Neural crest cell (in vitro differentiated cells): ENCODE data around the gene MYO15B. TPM values are rescaled to one million over a fixed set of nuclear protein-coding genes. Genes with fewer than 3 reads are reported as not detected.

Experiments
- DNase-seq: peaks from one replicate; pipeline ENCODE4 v3.0.0; 2021; ENCODE audit warnings: low read depth, mixed read lengths, low spot score
- H3K27ac Mint-ChIP-seq: one replicate; pipeline ENCODE4 v1.8.0; 2021; ENCODE audit warnings: mild to moderate bottlenecking, mixed read lengths; ENCODE audit not compliant: unreplicated experiment
- H3K27me3 Mint-ChIP-seq: 2 replicates; pipeline ENCODE4 v1.8.0; 2021; ENCODE audit warnings: low read depth, mild to moderate bottlenecking, mixed read lengths
- H3K36me3 Mint-ChIP-seq: 2 replicates; pipeline ENCODE4 v1.8.0; 2021; ENCODE audit warnings: low read depth, mild to moderate bottlenecking, mixed read lengths
- H3K4me1 Mint-ChIP-seq: 2 replicates; pipeline ENCODE4 v1.8.0; 2021; ENCODE audit warnings: mixed read lengths
- H3K4me3 Mint-ChIP-seq: one replicate; pipeline ENCODE4 v1.8.0; 2021; ENCODE audit warnings: mild to moderate bottlenecking, mixed read lengths
- H3K9me3 Mint-ChIP-seq: 2 replicates; pipeline ENCODE4 v1.8.0; 2021; ENCODE audit warnings: mixed read lengths
- CTCF ChIP-seq: fragments of 200-600 bp; sonication (generic); conservative IDR thresholded peaks from 2 replicates; pipeline ENCODE4 v1.5.0; 2021; ENCODE audit warnings: antibody characterized with exemption, mild to moderate bottlenecking
- total RNA-seq: library from RNA; stranded (reverse); gene quantifications from 2 replicates; pipeline ENCODE4 v1.2.1, GENCODE V29; 2021

The MYO15B gene
- total RNA-seq, 1 donor from 2014 or later = 23.7 TPM

GRCh38 chr17:75634376-75634740, 46.8 kb downstream of the MYO15B start:
- no peak for DNase-seq

GRCh38 chr17:75634754-75635609, 47.4 kb downstream of the MYO15B start:
- H3K4me3 Mint-ChIP-seq = no peak overlapping the region
- H3K9me3 Mint-ChIP-seq = no peaks in the 10 kb centered on the region
- no peak for DNase-seq
- H3K27me3 Mint-ChIP-seq = no peaks in the 10 kb centered on the region
- H3K27ac Mint-ChIP-seq = peak overlapping the region; percentile 19
- H3K4me1 Mint-ChIP-seq = peaks cover 26% of the 10 kb centered on the region
- no peaks in the 10 kb centered on the region for H3K36me3 Mint-ChIP-seq
- no peak for TF ChIP-seq CTCF

More at GRCh38 chr17:75634376-75634740, 46.8 kb downstream of the MYO15B start:
- TF ChIP-seq CTCF = no peak
- H3K36me3 Mint-ChIP-seq = no peaks in the 10 kb centered on the region
- H3K4me3 Mint-ChIP-seq = no peak overlapping the region
- H3K27me3 Mint-ChIP-seq = no peaks in the 10 kb centered on the region
- H3K4me1 Mint-ChIP-seq = peaks cover 26% of the 10 kb centered on the region
- H3K27ac Mint-ChIP-seq = no peak overlapping the region
- no peaks in the 10 kb centered on the region for H3K9me3 Mint-ChIP-seq

GRCh38 chr17:75635610-75636202, 48.1 kb downstream of the MYO15B start:
- DNase-seq = no peak
- H3K36me3 Mint-ChIP-seq = no peaks in the 10 kb centered on the region
- H3K9me3 Mint-ChIP-seq = no peaks in the 10 kb centered on the region
- no peak overlapping the region for H3K27ac Mint-ChIP-seq
- TF ChIP-seq CTCF = no peak
- no peaks in the 10 kb centered on the region for H3K27me3 Mint-ChIP-seq
- no peak overlapping the region for H3K4me3 Mint-ChIP-seq
- H3K4me1 Mint-ChIP-seq = peaks cover 26% of the 10 kb centered on the region

- Mint-ChIP-seq H3K9me3 (no peaks in the 10 kb centered on the region), H3K36me3 (no peaks in the 10 kb centered on the region), H3K4me3 (no peak overlapping the region), H3K27me3 (no peaks in the 10 kb centered on the region), H3K4me1 (peaks cover 26% of the 10 kb centered on the region), H3K27ac (no peak overlapping the region)
- DNase-seq = no peak
- no peak for TF ChIP-seq CTCF
Observed at GRCh38 chr17:75636381-75637142, 49.0 kb downstream of the MYO15B start.

GRCh38 chr17:75637143-75637538, 49.5 kb downstream of the MYO15B start:
- no peak for TF ChIP-seq CTCF
- Mint-ChIP-seq H3K27ac (peak overlapping the region; percentile 43), H3K9me3 (no peaks in the 10 kb centered on the region), H3K4me1 (peaks cover 26% of the 10 kb centered on the region), H3K27me3 (no peaks in the 10 kb centered on the region), H3K4me3 (no peak overlapping the region), H3K36me3 (no peaks in the 10 kb centered on the region)
- no peak for DNase-seq
